ENCODE measurements around the gene ANO2.

ANO2 gene

DNA sequence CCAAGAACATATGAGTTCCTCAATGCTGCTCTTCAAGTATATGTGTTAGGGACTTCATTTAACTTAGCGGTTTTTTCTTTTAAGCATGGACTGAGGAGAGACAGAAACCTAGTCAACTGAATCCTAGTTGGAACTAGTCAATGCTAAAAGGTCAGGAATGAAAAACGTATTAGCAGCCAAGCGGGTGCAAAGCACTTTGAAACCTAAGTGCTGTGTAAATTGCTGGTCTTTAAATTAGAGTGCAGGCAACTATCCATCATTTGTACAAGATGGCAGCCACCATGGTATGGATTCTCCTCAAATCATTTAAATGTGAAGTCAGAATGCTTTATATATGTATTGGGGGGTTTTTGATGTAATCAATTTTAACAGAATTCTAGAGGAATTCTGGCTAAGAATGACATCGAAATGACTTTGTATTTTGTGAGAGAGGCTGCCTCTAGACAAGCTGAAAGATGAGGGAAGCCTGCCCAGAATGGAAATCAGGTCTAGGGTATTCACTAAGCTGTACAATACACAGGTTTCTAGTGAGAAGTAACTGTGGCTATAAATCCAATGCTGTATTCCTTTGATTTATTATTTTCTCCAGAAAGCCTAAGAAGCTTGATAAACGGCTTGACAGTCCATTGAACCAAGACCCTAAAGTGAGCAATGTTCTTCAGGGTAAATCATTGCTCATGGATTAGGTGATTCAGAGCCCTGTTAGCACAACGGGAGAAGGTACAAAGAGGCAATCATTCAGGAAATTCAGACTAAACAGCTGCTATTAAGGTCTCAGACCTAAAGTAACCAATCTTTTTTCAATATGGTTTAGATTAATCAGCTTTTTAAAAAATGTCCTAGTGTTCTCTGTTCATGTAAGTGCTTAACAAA, 198.8 kb downstream of the ANO2 start:
- no peak overlapping the region for H3K4me2 ChIP-seq (ENCODE audit: low read length)
- H3K79me2 ChIP-seq (ENCODE audit: low read length), result no peaks in the 10 kb centered on the region
- H3K4me1 ChIP-seq (ENCODE audit: low read length), result no peaks in the 10 kb centered on the region
- 0 out of 2 replicates have a peak, but pooled peaks cover under 1% of the 10 kb centered on the region for H3K27me3 ChIP-seq (ENCODE audit: low read depth, low read length)
- no peaks in the 10 kb centered on the region for H3K9me3 ChIP-seq (ENCODE audit: insufficient read depth, low read length)
- no peak overlapping the region for H3K4me3 ChIP-seq (ENCODE audit: low read length)
- no peak overlapping the region for H3K9ac ChIP-seq (ENCODE audit: low read length)
- no peaks in the 10 kb centered on the region for H4K20me1 ChIP-seq (ENCODE audit: insufficient read depth, low read length)
- H3K36me3 ChIP-seq (replicated peaks; ENCODE audit: low read depth, low read length), result no peaks in the 10 kb centered on the region
- no peak for TF ChIP-seq EZH2phosphoT487 (IDR thresholded peaks at IDR 0.05; ENCODE audit: low read depth)
- TF ChIP-seq, protein P1, sequence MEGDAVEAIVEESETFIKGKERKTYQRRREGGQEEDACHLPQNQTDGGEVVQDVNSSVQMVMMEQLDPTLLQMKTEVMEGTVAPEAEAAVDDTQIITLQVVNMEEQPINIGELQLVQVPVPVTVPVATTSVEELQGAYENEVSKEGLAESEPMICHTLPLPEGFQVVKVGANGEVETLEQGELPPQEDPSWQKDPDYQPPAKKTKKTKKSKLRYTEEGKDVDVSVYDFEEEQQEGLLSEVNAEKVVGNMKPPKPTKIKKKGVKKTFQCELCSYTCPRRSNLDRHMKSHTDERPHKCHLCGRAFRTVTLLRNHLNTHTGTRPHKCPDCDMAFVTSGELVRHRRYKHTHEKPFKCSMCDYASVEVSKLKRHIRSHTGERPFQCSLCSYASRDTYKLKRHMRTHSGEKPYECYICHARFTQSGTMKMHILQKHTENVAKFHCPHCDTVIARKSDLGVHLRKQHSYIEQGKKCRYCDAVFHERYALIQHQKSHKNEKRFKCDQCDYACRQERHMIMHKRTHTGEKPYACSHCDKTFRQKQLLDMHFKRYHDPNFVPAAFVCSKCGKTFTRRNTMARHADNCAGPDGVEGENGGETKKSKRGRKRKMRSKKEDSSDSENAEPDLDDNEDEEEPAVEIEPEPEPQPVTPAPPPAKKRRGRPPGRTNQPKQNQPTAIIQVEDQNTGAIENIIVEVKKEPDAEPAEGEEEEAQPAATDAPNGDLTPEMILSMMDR (IDR thresholded peaks at IDR 0.05; ENCODE audit: low read depth, low read length), result no peak
- H3K27ac ChIP-seq (ENCODE audit: low read length), result no peak overlapping the region
- no peak overlapping the region for H2AFZ ChIP-seq (ENCODE audit: low read depth, low read length)

DNA sequence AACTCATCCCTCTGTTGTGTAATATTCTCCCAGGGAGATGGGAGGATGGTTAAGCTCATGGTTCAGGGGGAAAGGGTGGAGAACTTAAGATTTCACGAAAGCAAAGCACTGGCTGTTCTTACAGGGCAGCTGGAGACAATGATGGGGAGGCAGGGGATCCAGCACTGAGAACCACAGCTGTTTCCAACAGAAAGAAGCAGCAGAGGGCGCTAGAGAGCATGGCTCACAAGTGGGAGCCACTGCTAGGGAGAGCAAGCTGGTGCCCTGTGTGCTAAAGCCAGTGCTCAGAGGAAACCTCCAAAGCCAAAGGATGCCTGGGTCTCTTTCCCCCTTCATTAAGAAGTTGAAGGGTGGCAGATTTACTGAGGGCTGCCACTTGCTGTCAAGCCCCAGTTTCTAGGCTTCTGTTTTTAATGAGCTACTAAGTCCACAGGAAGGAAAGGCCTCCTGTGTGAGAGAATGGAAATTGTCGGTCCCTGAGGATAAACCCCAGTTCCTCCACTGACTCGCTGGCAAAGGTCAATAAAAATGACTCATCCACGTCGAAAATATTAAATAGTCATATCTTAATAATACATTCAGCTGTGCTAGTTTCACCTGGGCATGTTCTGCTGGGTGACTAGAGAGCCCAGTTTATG, 199.7 kb downstream of the ANO2 start:
- no peak overlapping the region for H3K27ac ChIP-seq (ENCODE audit: low read length)
- H3K79me2 ChIP-seq (ENCODE audit: low read length), result no peaks in the 10 kb centered on the region
- H3K27me3 ChIP-seq (ENCODE audit: low read depth, low read length), result 0 out of 2 replicates have a peak, but pooled peaks cover 6% of the 10 kb centered on the region
- H4K20me1 ChIP-seq (ENCODE audit: insufficient read depth, low read length), result no peaks in the 10 kb centered on the region
- no peak overlapping the region for H3K4me3 ChIP-seq (ENCODE audit: low read length)
- no peak overlapping the region for H2AFZ ChIP-seq (ENCODE audit: low read depth, low read length)
- no peak for TF ChIP-seq EZH2phosphoT487 (IDR thresholded peaks at IDR 0.05; ENCODE audit: low read depth)
- TF ChIP-seq, protein P1 (IDR thresholded peaks at IDR 0.05; ENCODE audit: low read depth, low read length), result peak; percentile 70
- H3K36me3 ChIP-seq (replicated peaks; ENCODE audit: low read depth, low read length), result no peaks in the 10 kb centered on the region
- no peaks in the 10 kb centered on the region for H3K9me3 ChIP-seq (ENCODE audit: insufficient read depth, low read length)
- no peak overlapping the region for H3K9ac ChIP-seq (ENCODE audit: low read length)
- H3K4me2 ChIP-seq (ENCODE audit: low read length), result no peak overlapping the region
- no peaks in the 10 kb centered on the region for H3K4me1 ChIP-seq (ENCODE audit: low read length)

DNA sequence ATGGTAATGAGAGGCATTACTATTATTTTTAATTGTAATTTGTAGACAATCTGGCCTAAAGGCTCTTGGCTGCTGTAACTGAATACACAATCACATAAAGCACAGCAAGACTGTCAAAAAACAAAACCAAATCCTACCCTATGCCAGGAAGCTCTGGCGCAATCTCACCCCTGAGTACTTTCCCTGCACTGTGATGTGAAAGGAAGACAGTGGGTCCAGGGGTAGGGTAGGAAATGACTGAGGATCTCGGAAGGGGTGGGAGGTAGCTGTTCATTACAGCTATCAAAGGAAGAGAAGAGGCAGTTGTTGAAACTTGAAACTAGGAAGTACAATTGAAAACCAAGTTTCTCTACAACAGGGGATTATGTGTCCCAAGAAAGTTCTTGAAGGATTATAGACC, 202.8 kb downstream of the ANO2 start:
- Histone ChIP-seq H3K79me2 (ENCODE audit: low read length) (no peaks in the 10 kb centered on the region), H3K4me2 (ENCODE audit: low read length) (no peak overlapping the region), H3K4me1 (ENCODE audit: low read length) (no peaks in the 10 kb centered on the region), H3K36me3 (replicated peaks; ENCODE audit: low read depth, low read length) (no peaks in the 10 kb centered on the region), H4K20me1 (ENCODE audit: insufficient read depth, low read length) (no peaks in the 10 kb centered on the region), H2AFZ (ENCODE audit: low read depth, low read length) (no peak overlapping the region), H3K9me3 (ENCODE audit: insufficient read depth, low read length) (no peaks in the 10 kb centered on the region), H3K9ac (ENCODE audit: low read length) (no peak overlapping the region), H3K4me3 (ENCODE audit: low read length) (no peak overlapping the region), H3K27me3 (ENCODE audit: low read depth, low read length) (0 out of 2 replicates have a peak, but pooled peaks cover 6% of the 10 kb centered on the region), H3K27ac (ENCODE audit: low read length) (no peak overlapping the region)
- TF ChIP-seq, protein P1 (IDR thresholded peaks at IDR 0.05; ENCODE audit: low read depth, low read length), result no peak
- no peak for TF ChIP-seq EZH2phosphoT487 (IDR thresholded peaks at IDR 0.05; ENCODE audit: low read depth)

DNA sequence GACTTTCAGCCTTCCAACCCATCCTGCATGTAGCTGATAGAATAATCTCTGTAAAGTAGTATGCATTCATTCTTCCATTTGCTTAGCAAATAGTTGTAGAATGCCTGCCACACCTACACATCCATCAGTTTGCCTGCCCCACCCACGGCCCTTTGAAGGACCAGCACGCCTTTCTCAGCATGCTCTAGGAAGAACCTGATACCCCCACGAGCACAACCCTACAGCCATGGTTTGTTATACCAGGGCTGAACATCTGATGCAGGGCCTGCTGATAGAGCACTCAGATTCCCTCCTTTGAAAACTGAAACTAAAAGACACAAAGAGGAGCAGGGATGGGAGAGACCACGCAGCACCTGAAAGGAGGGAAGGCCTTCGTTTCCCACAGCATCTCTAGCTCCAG, 205.1 kb downstream of the ANO2 start:
- H2AFZ ChIP-seq (ENCODE audit: low read depth, low read length), result no peak overlapping the region
- H4K20me1 ChIP-seq (ENCODE audit: insufficient read depth, low read length), result no peaks in the 10 kb centered on the region
- no peak overlapping the region for H3K4me3 ChIP-seq (ENCODE audit: low read length)
- H3K9ac ChIP-seq (ENCODE audit: low read length), result no peak overlapping the region
- no peaks in the 10 kb centered on the region for H3K4me1 ChIP-seq (ENCODE audit: low read length)
- no peaks in the 10 kb centered on the region for H3K36me3 ChIP-seq (replicated peaks; ENCODE audit: low read depth, low read length)
- TF ChIP-seq EZH2phosphoT487 (IDR thresholded peaks at IDR 0.05; ENCODE audit: low read depth), result no peak
- TF ChIP-seq, protein P1 (IDR thresholded peaks at IDR 0.05; ENCODE audit: low read depth, low read length), result no peak
- H3K79me2 ChIP-seq (ENCODE audit: low read length), result no peaks in the 10 kb centered on the region
- H3K27ac ChIP-seq (ENCODE audit: low read length), result no peak overlapping the region
- no peak overlapping the region for H3K4me2 ChIP-seq (ENCODE audit: low read length)
- no peaks in the 10 kb centered on the region for H3K9me3 ChIP-seq (ENCODE audit: insufficient read depth, low read length)
- 0 out of 2 replicates have a peak, but pooled peaks cover 11% of the 10 kb centered on the region for H3K27me3 ChIP-seq (ENCODE audit: low read depth, low read length)
